Small intestine (tissue), 7 donors: ENCODE results near the gene HEG1. TPM values are rescaled to one million over a fixed set of nuclear protein-coding genes. Genes with fewer than 3 reads are reported as not detected.

ENCODE experiments used
- DNase-seq, 2 donors: peaks; one replicate each; pipeline versions ENCODE4 v3.0.0 to v3.0.0-alpha.2; 2013
- FAIRE-seq: peaks from 2 replicates; lab custom pipeline; 2012; peaks lifted over from hg19 to GRCh38; lab: Jason Lieb, UNC
- H3K27ac ChIP-seq, 3 donors: one replicate each; pipeline ENCODE4 v1.5.1; 2013; ENCODE audit warnings: low read length in 2 of 3, mild to moderate bottlenecking in 2 of 3, control low read depth in 1 of 3, inconsistent platforms in 1 of 3, low read depth in 1 of 3, moderate library complexity in 1 of 3
- H3K27me3 ChIP-seq, 3 donors: one replicate each; pipeline ENCODE4 v1.6.1; 2013; ENCODE audit warnings: low read length in 3 of 3, inconsistent platforms in 1 of 3; ENCODE audit not compliant: control insufficient read depth in 3 of 3, insufficient read depth in 3 of 3
- H3K36me3 ChIP-seq, 3 donors: one replicate each; pipeline ENCODE4 v1.6.1; 2013; ENCODE audit warnings: low read length in 3 of 3, inconsistent platforms in 1 of 3, low read depth in 1 of 3, mild to moderate bottlenecking in 1 of 3, moderate library complexity in 1 of 3; ENCODE audit not compliant: control insufficient read depth in 3 of 3, insufficient read depth in 2 of 3
- H3K4me1 ChIP-seq, 3 donors: one replicate each; pipeline ENCODE4 v1.6.1; 2013; ENCODE audit warnings: low read length in 2 of 3, inconsistent platforms in 1 of 3, low read depth in 1 of 3, mild to moderate bottlenecking in 1 of 3, moderate library complexity in 1 of 3; ENCODE audit not compliant: control insufficient read depth in 3 of 3, insufficient read depth in 2 of 3
- H3K4me3 ChIP-seq, 3 donors: one replicate each; pipeline ENCODE4 v1.5.1; 2013; ENCODE audit warnings: low read length in 3 of 3, control low read depth in 1 of 3, inconsistent platforms in 1 of 3, low read depth in 1 of 3, mild to moderate bottlenecking in 1 of 3, moderate library complexity in 1 of 3
- H3K9me3 ChIP-seq, 2 donors: one replicate each; pipeline ENCODE4 v1.6.1; 2013; ENCODE audit warnings: low read depth in 1 of 2, low read length in 1 of 2; ENCODE audit not compliant: control insufficient read depth in 2 of 2, insufficient read depth in 1 of 2
- WGBS, 3 donors: extraction: QIAGEN DNeasy Blood & Tissue Kit; methylation state at CpG; one replicate each; pipeline ENCODE4 v1.1.7; 2013; 5-methylcytosine and 5-hydroxymethylcytosine counted together
- polyA plus RNA-seq, 4 donors: library from polyadenylated mRNA; stranded (reverse) in 3 of 4; unstranded in 1 of 4; fragments of 200-250 nt in 3 of 4; fragments of 120-200 nt in 1 of 4; gene quantifications; one replicate each; pipeline versions ENCODE4 v1.2.1 to v1.2.3, GENCODE V29; 2013
- donor health status: healthy with polysubstance abuse.
- donor health status: control.
- donor health status: control.
- donor health status: Bipolar disorder and iron deficiency.
- donor health status: healthy.

HEG1 gene
- polyA plus RNA-seq, 4 donors = 0.27 to 16.6 (median 5.5) TPM

GRCh38 chr3:125055331-125055912 lies 375 bp downstream of the HEG1 start:
- peak overlapping the region; percentile 35 to 87 (median 50) for H3K27ac ChIP-seq
- WGBS, 3 donors = 0 to 1% (median 0%) methylated on average over 49 to 78 of the region's 78 CpGs
- DNase-seq = no peak

GRCh38 chr3:125054449-125055329 lies 1.1 kb downstream of the HEG1 start:
- WGBS, 3 donors = 3 to 5% (median 3%) methylated on average over 17 of the region's 17 CpGs
- DNase-seq (peak; percentile 64 to 78), FAIRE-seq (no peak)
- no peaks in the 10 kb centered on the region for H3K36me3 ChIP-seq
- peaks cover 0 to 19% (median 0%) of the 10 kb centered on the region in 3 donors for H3K27me3 ChIP-seq
- H3K4me3 ChIP-seq = peak overlapping the region; percentile 45 to 71 (median 60)
- no peaks in the 10 kb centered on the region for H3K9me3 ChIP-seq
- H3K27ac ChIP-seq = peak overlapping the region; percentile 35 to 87 (median 50)
- H3K4me1 ChIP-seq = peaks cover 0 to 32% (median 4%) of the 10 kb centered on the region in 3 donors

More at GRCh38 chr3:125055331-125055912, 375 bp downstream of the HEG1 start:
- Histone ChIP-seq H3K9me3 (no peaks in the 10 kb centered on the region), H3K27me3 (peaks cover 0 to 21% (median 0%) of the 10 kb centered on the region in 3 donors), H3K4me1 (peaks cover 0 to 32% (median 4%) of the 10 kb centered on the region in 3 donors), H3K4me3 (peak overlapping the region; percentile 45 to 71 (median 60)), H3K36me3 (no peaks in the 10 kb centered on the region)
- no peak for FAIRE-seq

- peak overlapping the region in 2 of 3 donors; percentile 50 to 83 for H3K27ac ChIP-seq
- DNase-seq = no peak
- H3K27me3 ChIP-seq = peaks cover 0 to 19% (median 0%) of the 10 kb centered on the region in 3 donors
- H3K4me1 ChIP-seq = peaks cover 0 to 32% (median 4%) of the 10 kb centered on the region in 3 donors
- FAIRE-seq = no peak
- H3K9me3 ChIP-seq = no peaks in the 10 kb centered on the region
- 72 to 85% (median 83%) methylated on average over 7 of the region's 7 CpGs for WGBS, 3 donors
- H3K4me3 ChIP-seq = peak overlapping the region in 2 of 3 donors; percentile 60 to 71
- no peaks in the 10 kb centered on the region for H3K36me3 ChIP-seq
Measured at GRCh38 chr3:125054062-125054448, 1.7 kb downstream of the HEG1 start.

GRCh38 chr3:125053304-125053699 lies 2.5 kb downstream of the HEG1 start:
- Histone ChIP-seq H3K27me3 (peaks cover 0 to 19% (median 0%) of the 10 kb centered on the region in 3 donors), H3K9me3 (no peaks in the 10 kb centered on the region), H3K36me3 (no peaks in the 10 kb centered on the region), H3K4me1 (peaks cover 0 to 32% (median 4%) of the 10 kb centered on the region in 3 donors), H3K27ac (peak overlapping the region; percentile 9 to 83 (median 36)), H3K4me3 (no peak overlapping the region)
- DNase-seq (no peak), FAIRE-seq (no peak)
- WGBS, 3 donors = 89 to 95% (median 90%) methylated on average over 2 of the region's 2 CpGs

GRCh38 chr3:125052624-125053303 lies 3.0 kb downstream of the HEG1 start:
- H3K4me3 ChIP-seq = no peak overlapping the region
- H3K36me3 ChIP-seq = peaks cover 0 to 2% (median 0%) of the 10 kb centered on the region in 3 donors
- H3K27ac ChIP-seq = peak overlapping the region; percentile 9 to 83 (median 36)
- H3K27me3 ChIP-seq = peaks cover 0 to 19% (median 0%) of the 10 kb centered on the region in 3 donors
- H3K4me1 ChIP-seq = peaks cover 0 to 32% (median 4%) of the 10 kb centered on the region in 3 donors
- 52 to 90% (median 69%) methylated on average over 8 of the region's 8 CpGs for WGBS, 3 donors
- DNase-seq (no peak), FAIRE-seq (no peak)
- no peaks in the 10 kb centered on the region for H3K9me3 ChIP-seq

GRCh38 chr3:125051715-125052581 lies 3.8 kb downstream of the HEG1 start:
- WGBS, 3 donors = 25 to 64% (median 45%) methylated on average over 14 of the region's 14 CpGs
- Histone ChIP-seq H3K36me3 (peaks cover 0 to 7% (median 0%) of the 10 kb centered on the region in 3 donors), H3K27ac (peak overlapping the region; percentile 5 to 83 (median 35)), H3K4me1 (peaks cover 0 to 32% (median 4%) of the 10 kb centered on the region in 3 donors), H3K4me3 (no peak overlapping the region), H3K9me3 (no peaks in the 10 kb centered on the region), H3K27me3 (peaks cover 0 to 12% (median 0%) of the 10 kb centered on the region in 3 donors)
- DNase-seq (peak in 1 of 2 donors; percentile 26), FAIRE-seq (no peak)

GRCh38 chr3:125051205-125051604 lies 4.6 kb downstream of the HEG1 start:
- Histone ChIP-seq H3K4me1 (peaks cover 0 to 28% (median 4%) of the 10 kb centered on the region in 3 donors), H3K27me3 (peaks cover 0 to 5% (median 0%) of the 10 kb centered on the region in 3 donors), H3K27ac (peak overlapping the region in 2 of 3 donors; percentile 35 to 83), H3K36me3 (peaks cover 0 to 7% (median 0%) of the 10 kb centered on the region in 3 donors), H3K9me3 (no peaks in the 10 kb centered on the region), H3K4me3 (no peak overlapping the region)
- no peak for DNase-seq
- 67 to 83% (median 78%) methylated on average over 7 of the region's 7 CpGs for whole genome bisulfite sequencing, 3 donors
- FAIRE-seq = no peak
